ENCODE data around the gene RFX8. TPM values are rescaled to one million over a fixed set of nuclear protein-coding genes. Genes with fewer than 3 reads are reported as not detected.
A peak's percentile ranks its signal among the peaks of the same experiment; 100 is the strongest.

RFX8 gene
- total and polyA plus RNA-seq, 2 of the 13 experiments (the other 11 are each of a cell fraction or from before 2014, with no cell fraction given) = not detected

- peak; percentile 43 for DNase-seq (ENCODE audit: low spot score)
- no peaks in the 10 kb centered on the region for H3K79me2 ChIP-seq (ENCODE audit: insufficient read depth, low read length)
- peaks cover 0 to 23% of the 10 kb centered on the region in 2 experiments; a peak in 4 of 5 replicates for H3K27me3 ChIP-seq (ENCODE audit: control insufficient read depth in 1 of 2, insufficient read depth in 2 of 2, low read length in 2 of 2)
- no peak overlapping the region for H3K9ac ChIP-seq (ENCODE audit: insufficient read depth, low read depth, low read length)
- in situ Hi-C loops (cut with HindIII; ENCODE audit: extremely low pct_ligation_motif_present, low pct_unique_long_range_greater_than_20kb) = no loop called here
- FAIRE-seq = no peak
- peak overlapping the region; percentile 70 for H3K4me2 ChIP-seq (ENCODE audit: low read depth, low read length)
- peak overlapping the region in 2 of 3 experiments; percentile 2 to 33; a peak in 2 of 6 replicates for H3K4me3 ChIP-seq (replicated peaks in 1 of 3; ENCODE audit: insufficient read depth in 1 of 3, low read depth in 2 of 3, low read length in 3 of 3)
- no peaks in the 10 kb centered on the region for H3K9me3 ChIP-seq (ENCODE audit: low read length)
- peaks cover 18% of the 10 kb centered on the region for H3K4me1 ChIP-seq (ENCODE audit: insufficient read depth, low read length)
- WGBS (ENCODE audit: low lambda C conversion rate) = 15% methylated on average over 8 of the region's 8 CpGs
- ChIA-PET POLR2A (no interaction called here), CTCF (ENCODE audit: low intra/inter-chr PET ratio, low total read pairs) (no interaction called here)
- no peaks in the 10 kb centered on the region for H4K20me1 ChIP-seq (ENCODE audit: insufficient read depth, low read length)
- no peaks in the 10 kb centered on the region for H3K36me3 ChIP-seq (replicated peaks in 1 of 2; ENCODE audit: control insufficient read depth in 1 of 2, insufficient read depth in 2 of 2, low read length in 2 of 2)
- intact Hi-C loops (cut with micrococcal nuclease; ENCODE audit: unreplicated experiment) = no loop called here
- ATAC-seq = peak; percentile 74
- peak overlapping the region; percentile 75 for H2AFZ ChIP-seq (ENCODE audit: low read length)
- BruUV-seq (replicated peaks) = no TSS peak
- H3K27ac ChIP-seq (ENCODE audit: extremely low read length, insufficient read depth, low read length) = no peak overlapping the region
- TF ChIP-seq BCL6 (CRISPR knock-in tag; IDR thresholded peaks at IDR 0.05) (peak; percentile 61), ZNF263 (CRISPR knock-in tag; IDR thresholded peaks at IDR 0.05) (0 out of 2 replicates have a peak, but pooled peaks have one; percentile 24), ZNF292 (CRISPR knock-in tag; IDR thresholded peaks at IDR 0.05; ENCODE audit: borderline replicate concordance, low read depth) (peak; percentile 51; the same call in 1 of the 2 replicates), ZNF501 (CRISPR knock-in tag; IDR thresholded peaks at IDR 0.05) (0 out of 2 replicates have a peak, but pooled peaks have one; percentile 36), MAX (IDR thresholded peaks at IDR 0.05) (peak; percentile 41; the same call in 1 of the 2 replicates), POGK (CRISPR knock-in tag; conservative IDR thresholded peaks at IDR 0.05) (0 out of 2 replicates have a peak, but pooled peaks have one; percentile 28), HNF4A (CRISPR knock-in tag; IDR thresholded peaks at IDR 0.05) (peak; percentile 53), SOX6 (IDR thresholded peaks at IDR 0.05) (no peak), SOX6 (CRISPR knock-in tag; IDR thresholded peaks at IDR 0.05) (0 out of 2 replicates have a peak, but pooled peaks have one; percentile 31), GATAD2A (CRISPR knock-in tag; IDR thresholded peaks at IDR 0.05) (peak; percentile 26; the same call in 1 of the 2 replicates), PRPF4 (IDR thresholded peaks at IDR 0.05; ENCODE audit: low read depth, low read length, poor library complexity, severe bottlenecking) (peak; percentile 28), SOX13 (IDR thresholded peaks at IDR 0.05) (no peak), SOX13 (CRISPR knock-in tag; conservative IDR thresholded peaks at IDR 0.05 in 1 of 2, IDR thresholded peaks at IDR 0.05 in 1 of 2) (no peak), SAP130 (CRISPR knock-in tag; IDR thresholded peaks at IDR 0.05; ENCODE audit: low read depth) (peak; percentile 17; the same call in 1 of the 2 replicates), RAD21 (CRISPR knock-in tag; IDR thresholded peaks at IDR 0.05) (no peak), CBFB (CRISPR knock-in tag; IDR thresholded peaks at IDR 0.05) (no peak), ZBTB34 (CRISPR knock-in tag; IDR thresholded peaks at IDR 0.05) (0 out of 2 replicates have a peak, but pooled peaks have one; percentile 40), ZNF232 (CRISPR knock-in tag; IDR thresholded peaks at IDR 0.05; ENCODE audit: borderline replicate concordance) (no peak), E2F2 (CRISPR knock-in tag; IDR thresholded peaks at IDR 0.05; ENCODE audit: borderline replicate concordance) (no peak), ZNF644 (CRISPR knock-in tag; IDR thresholded peaks at IDR 0.05; ENCODE audit: low read depth) (peak; percentile 40; the same call in 1 of the 2 replicates)
These were observed 34.7 kb downstream of the RFX8 start for GRCh38 chr2:101440127-101440738.
